Lung microvascular endothelial cell (primary cell): ENCODE data around the gene NUDT8. TPM values are rescaled to one million over a fixed set of nuclear protein-coding genes. Genes with fewer than 3 reads are reported as not detected.
A peak's percentile ranks its signal among the peaks of the same experiment; 100 is the strongest.
"Not testable (repeated sequence)": the region's sequence is repeated elsewhere in the genome, so short reads cannot be mapped to it uniquely, and the experiment has no call there.

ENCODE experiments used
- DNase-seq, 2 donors: peaks; one replicate each; pipeline versions ENCODE4 v3.0.0 to v3.0.0-alpha.2; 2010; ENCODE audit warnings: low read depth in 2 of 2
- total RNA-seq: library from RNA; depleted of rRNA; stranded (reverse); fragments of >200 nt; gene quantifications from 2 replicates; pipeline ENCODE4 v1.2.1, GENCODE V29; 2014

The NUDT8 gene
- total RNA-seq, 1 donor from 2014 or later = 7.1 TPM

GRCh38 chr11:67593565-67593905 lies 36.2 kb downstream of the NUDT8 start:
- DNase-seq = no peak

- DNase-seq = no peak
These were observed 36.7 kb downstream of the NUDT8 start for GRCh38 chr11:67592880-67593564.

- DNase-seq = not testable (repeated sequence)
These were observed 40.8 kb downstream of the NUDT8 start for GRCh38 chr11:67588899-67589415.

GRCh38 chr11:67588136-67588503 lies 41.6 kb downstream of the NUDT8 start:
- no peak for DNase-seq

GRCh38 chr11:67586568-67587250 lies 43.0 kb downstream of the NUDT8 start:
- DNase-seq = no peak

- DNase-seq = no peak
These were observed 43.8 kb downstream of the NUDT8 start for GRCh38 chr11:67585911-67586310.

- DNase-seq = peak in 1 of 2 donors; percentile 18
These were observed 44.6 kb downstream of the NUDT8 start for GRCh38 chr11:67584881-67585873.

GRCh38 chr11:67584205-67584880 lies 45.4 kb downstream of the NUDT8 start:
- DNase-seq = peak; percentile 30 to 59

- peak; percentile 92 to 93 for DNase-seq
These were observed 46.2 kb downstream of the NUDT8 start, which contains the start of gene GSTP1 for GRCh38 chr11:67583247-67584204. Gene GSTP1, plus strand, starts transcription at chr11:67583812. Its CDS starts 32 bp downstream, at chr11:67583844.

GRCh38 chr11:67582011-67582410 lies 47.7 kb downstream of the NUDT8 start:
- no peak for DNase-seq

- DNase-seq = no peak
These were observed 48.3 kb downstream of the NUDT8 start for GRCh38 chr11:67581469-67581868.

GRCh38 chr11:67577951-67578350 lies 51.8 kb downstream of the NUDT8 start:
- DNase-seq = no peak

Other genes with a start within 250 kb of the NUDT8 start
- gene RAD9A, start 238.0 kb downstream of the NUDT8 start, total RNA-seq = 3.0 and 3.5 TPM in 2 replicates
- 217 TPM in 2 replicates for gene PPP1CA, start 228.1 kb downstream of the NUDT8 start, total RNA-seq
- under 0.01 TPM in 1 of 2 replicates, not detected in the other for gene TBC1D10C, start 225.9 kb downstream of the NUDT8 start, total RNA-seq
- under 0.01 TPM in 2 replicates for gene CARNS1, start 214.3 kb downstream of the NUDT8 start, total RNA-seq
- 21.8 and 23.0 TPM in 2 replicates for gene RPS6KB2, start 201.4 kb downstream of the NUDT8 start, total RNA-seq
- gene PTPRCAP, start 192.3 kb downstream of the NUDT8 start, total RNA-seq = 0.20 TPM in 1 of 2 replicates, not detected in the other
- 91.9 and 111 TPM in 2 replicates for gene CORO1B, start 186.5 kb downstream of the NUDT8 start, total RNA-seq
- not detected in 2 replicates for gene GPR152, start 177.2 kb downstream of the NUDT8 start, total RNA-seq
- gene CABP4, start 174.6 kb downstream of the NUDT8 start, total RNA-seq = 0.60 and 1.3 TPM in 2 replicates
- 14.2 and 16.1 TPM in 2 replicates for gene TMEM134, start 160.7 kb downstream of the NUDT8 start, total RNA-seq
- gene AIP, start 146.9 kb downstream of the NUDT8 start, total RNA-seq = 67.1 and 112 TPM in 2 replicates
- 3.6 and 5.2 TPM in 2 replicates for gene PITPNM1, start 124.6 kb downstream of the NUDT8 start, total RNA-seq
- gene CDK2AP2, start 121.8 kb downstream of the NUDT8 start, total RNA-seq = 13.1 and 19.2 TPM in 2 replicates
- not detected in 2 replicates for gene CABP2, start 106.5 kb downstream of the NUDT8 start, total RNA-seq
- 638 and 947 TPM in 2 replicates for gene GSTP1, start 46.1 kb downstream of the NUDT8 start, total RNA-seq
- gene NDUFV1, start 23.0 kb downstream of the NUDT8 start, total RNA-seq = 143 and 149 TPM in 2 replicates
- gene TBX10, start 9.8 kb upstream of the NUDT8 start, total RNA-seq = not detected in 2 replicates
- not detected in 2 replicates for gene ACY3, start 20.8 kb upstream of the NUDT8 start, total RNA-seq
- not detected in 2 replicates for gene ALDH3B2, start 44.7 kb upstream of the NUDT8 start, total RNA-seq